ENCODE measurements around the gene MMP17. TPM values are rescaled to one million over a fixed set of nuclear protein-coding genes. Genes with fewer than 3 reads are reported as not detected.

The MMP17 gene
- polyA plus RNA-seq, 1 of the 3 experiments (the other 2 are of a cell fraction): 14.0 TPM

- WGBS (ENCODE audit: low lambda C conversion rate): 95% methylated on average over 6 of the region's 10 CpGs
- H3K36me3 ChIP-seq (replicated peaks in 1 of 2; ENCODE audit: control insufficient read depth in 1 of 2, insufficient read depth in 2 of 2, low read length in 1 of 2): peaks cover 20 to 48% of the 10 kb centered on the region in 2 experiments
- H3K4me3 ChIP-seq (ENCODE audit: low read depth in 2 of 2, low read length in 1 of 2): no peak overlapping the region
- no peak for DNase-seq
- no peak overlapping the region for H2AFZ ChIP-seq (ENCODE audit: low read depth)
- no peaks in the 10 kb centered on the region for H3K9me2 ChIP-seq
- H3K9ac ChIP-seq: no peak overlapping the region
- no peak overlapping the region for H3K27ac ChIP-seq (ENCODE audit: low read depth in 2 of 2, low read length in 1 of 2)
- H3K27me3 ChIP-seq (ENCODE audit: insufficient read depth): no peaks in the 10 kb centered on the region
- H4K20me1 ChIP-seq (ENCODE audit: insufficient read depth): no peaks in the 10 kb centered on the region
- H3K79me2 ChIP-seq (ENCODE audit: insufficient read depth): no peaks in the 10 kb centered on the region; the same call in 1 of the 2 replicates
- no peak overlapping the region for H3K4me2 ChIP-seq
- H3K4me1 ChIP-seq (ENCODE audit: control insufficient read depth in 1 of 2, insufficient read depth in 2 of 2, low read depth in 1 of 2, low read length in 1 of 2): no peaks in the 10 kb centered on the region
- peaks cover 3% of the 10 kb centered on the region for H3F3A ChIP-seq (replicated peaks; ENCODE audit: insufficient read depth)
- POLR2A ChIA-PET: no interaction called here
- H3K9me3 ChIP-seq: no peaks in the 10 kb centered on the region
- TF ChIP-seq ZBTB33 (IDR thresholded peaks at IDR 0.05; ENCODE audit: borderline replicate concordance, low read depth): no peak
- TF ChIP-seq REST (IDR thresholded peaks at IDR 0.05; ENCODE audit: low read depth, low read length): peak; percentile 68; the same call in 1 of the 2 replicates
- no peak for TF ChIP-seq FOXJ3 (CRISPR knock-in tag; IDR thresholded peaks at IDR 0.05)
- CTCF ChIA-PET: interaction anchor here (0.6 kb wide), 1 partner anchor 592 kb away, joined by 4 read pairs; no protein-coding TSS in a partner anchor
Observed at GRCh38 chr12:131794573-131794972, 33.6 kb upstream of the MMP17 start.

- Histone ChIP-seq H3K9ac (no peak overlapping the region), H4K20me1 (ENCODE audit: insufficient read depth) (no peaks in the 10 kb centered on the region), H3K27ac (ENCODE audit: low read depth in 2 of 2, low read length in 1 of 2) (no peak overlapping the region), H3F3A (replicated peaks; ENCODE audit: insufficient read depth) (peaks cover 3% of the 10 kb centered on the region), H3K4me2 (no peak overlapping the region), H3K36me3 (replicated peaks in 1 of 2; ENCODE audit: control insufficient read depth in 1 of 2, insufficient read depth in 2 of 2, low read length in 1 of 2) (peaks cover 17 to 47% of the 10 kb centered on the region in 2 experiments), H3K4me3 (ENCODE audit: low read depth in 2 of 2, low read length in 1 of 2) (no peak overlapping the region), H2AFZ (ENCODE audit: low read depth) (no peak overlapping the region), H3K4me1 (ENCODE audit: control insufficient read depth in 1 of 2, insufficient read depth in 2 of 2, low read depth in 1 of 2, low read length in 1 of 2) (no peaks in the 10 kb centered on the region), H3K79me2 (ENCODE audit: insufficient read depth) (no peaks in the 10 kb centered on the region; the same call in 1 of the 2 replicates), H3K9me3 (no peaks in the 10 kb centered on the region), H3K27me3 (ENCODE audit: insufficient read depth) (no peaks in the 10 kb centered on the region), H3K9me2 (no peaks in the 10 kb centered on the region)
- CTCF ChIA-PET: no interaction called here
- TF ChIP-seq MAX (IDR thresholded peaks at IDR 0.05; ENCODE audit: low read depth) (no peak), YY1 (IDR thresholded peaks at IDR 0.05; ENCODE audit: low read depth) (no peak), NRF1 (IDR thresholded peaks at IDR 0.05; ENCODE audit: low read depth, low read length) (no peak), ZBTB33 (IDR thresholded peaks at IDR 0.05; ENCODE audit: borderline replicate concordance, low read depth) (no peak), RCOR1 (IDR thresholded peaks at IDR 0.05; ENCODE audit: low read length) (no peak), EP300 (IDR thresholded peaks at IDR 0.05; ENCODE audit: borderline replicate concordance in 1 of 2, low read depth in 1 of 2, low read length in 1 of 2) (no peak)
- POLR2A ChIA-PET: no interaction called here
- WGBS (ENCODE audit: low lambda C conversion rate): 94% methylated on average over 8 of the region's 14 CpGs
- DNase-seq: no peak
Observed at GRCh38 chr12:131795064-131795463, 33.1 kb upstream of the MMP17 start.
